ENCODE results near the gene ITIH2. TPM values are rescaled to one million over a fixed set of nuclear protein-coding genes. Genes with fewer than 3 reads are reported as not detected.

Gene ITIH2
- total RNA-seq, 2 experiments from 2014 or later = not detected

DNA sequence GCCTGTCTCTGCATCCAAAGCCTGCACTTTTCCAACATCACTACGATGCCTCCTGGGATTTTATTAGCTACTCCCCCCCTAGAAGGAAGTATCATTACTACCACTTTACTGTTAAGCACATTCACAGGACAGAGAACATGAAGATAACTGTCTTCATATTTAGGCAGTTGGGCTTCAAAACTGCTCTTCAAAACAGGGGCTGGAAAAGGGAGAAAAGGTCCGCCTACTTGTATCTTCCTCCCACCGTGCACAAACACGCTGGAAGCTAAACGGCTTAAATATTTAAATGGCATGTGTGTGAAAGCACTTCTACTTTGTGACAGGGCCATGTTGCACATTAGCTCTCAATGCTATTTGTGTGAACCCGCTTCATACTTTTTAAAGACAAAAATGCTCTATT, 37.3 kb upstream of the ITIH2 start:
- no peak overlapping the region for H2AFZ ChIP-seq (ENCODE audit: low read length)
- DNase-seq (ENCODE audit: low spot score) = no peak
- no peaks in the 10 kb centered on the region for H3K9me3 ChIP-seq (ENCODE audit: low read length)
- CTCF ChIA-PET (ENCODE audit: unreplicated experiment) = no interaction called here
- H3K4me1 ChIP-seq (ENCODE audit: insufficient read depth, low read length, poor library complexity, severe bottlenecking) = no peaks in the 10 kb centered on the region
- no peaks in the 10 kb centered on the region for H3K9me2 ChIP-seq (ENCODE audit: insufficient read depth, low read length)
- H3K4me2 ChIP-seq (ENCODE audit: low read length) = no peak overlapping the region
- no peaks in the 10 kb centered on the region for H3K36me3 ChIP-seq (ENCODE audit: insufficient read depth, low read length)
- no peaks in the 10 kb centered on the region for H4K20me1 ChIP-seq (ENCODE audit: insufficient read depth, low read length)
- intact Hi-C loops (cut with micrococcal nuclease; ENCODE audit: unreplicated experiment) = no loop called here
- no peaks in the 10 kb centered on the region for H3K79me2 ChIP-seq (ENCODE audit: insufficient read depth, low read depth, low read length)
- no peak overlapping the region for H3K4me3 ChIP-seq (ENCODE audit: low read depth, low read length, poor library complexity, severe bottlenecking)
- TF ChIP-seq, protein P1, sequence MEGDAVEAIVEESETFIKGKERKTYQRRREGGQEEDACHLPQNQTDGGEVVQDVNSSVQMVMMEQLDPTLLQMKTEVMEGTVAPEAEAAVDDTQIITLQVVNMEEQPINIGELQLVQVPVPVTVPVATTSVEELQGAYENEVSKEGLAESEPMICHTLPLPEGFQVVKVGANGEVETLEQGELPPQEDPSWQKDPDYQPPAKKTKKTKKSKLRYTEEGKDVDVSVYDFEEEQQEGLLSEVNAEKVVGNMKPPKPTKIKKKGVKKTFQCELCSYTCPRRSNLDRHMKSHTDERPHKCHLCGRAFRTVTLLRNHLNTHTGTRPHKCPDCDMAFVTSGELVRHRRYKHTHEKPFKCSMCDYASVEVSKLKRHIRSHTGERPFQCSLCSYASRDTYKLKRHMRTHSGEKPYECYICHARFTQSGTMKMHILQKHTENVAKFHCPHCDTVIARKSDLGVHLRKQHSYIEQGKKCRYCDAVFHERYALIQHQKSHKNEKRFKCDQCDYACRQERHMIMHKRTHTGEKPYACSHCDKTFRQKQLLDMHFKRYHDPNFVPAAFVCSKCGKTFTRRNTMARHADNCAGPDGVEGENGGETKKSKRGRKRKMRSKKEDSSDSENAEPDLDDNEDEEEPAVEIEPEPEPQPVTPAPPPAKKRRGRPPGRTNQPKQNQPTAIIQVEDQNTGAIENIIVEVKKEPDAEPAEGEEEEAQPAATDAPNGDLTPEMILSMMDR (conservative IDR thresholded peaks at IDR 0.05; ENCODE audit: low read length) = no peak
- no peak for TF ChIP-seq EZH2phosphoT487 (IDR thresholded peaks at IDR 0.05; ENCODE audit: borderline replicate concordance, low read depth, low read length)
- POLR2A ChIA-PET = no interaction called here
- BruUV-seq (replicated peaks) = no TSS peak
- H3K27ac ChIP-seq (ENCODE audit: low read depth, low read length, poor library complexity, severe bottlenecking) = no peak overlapping the region

DNA sequence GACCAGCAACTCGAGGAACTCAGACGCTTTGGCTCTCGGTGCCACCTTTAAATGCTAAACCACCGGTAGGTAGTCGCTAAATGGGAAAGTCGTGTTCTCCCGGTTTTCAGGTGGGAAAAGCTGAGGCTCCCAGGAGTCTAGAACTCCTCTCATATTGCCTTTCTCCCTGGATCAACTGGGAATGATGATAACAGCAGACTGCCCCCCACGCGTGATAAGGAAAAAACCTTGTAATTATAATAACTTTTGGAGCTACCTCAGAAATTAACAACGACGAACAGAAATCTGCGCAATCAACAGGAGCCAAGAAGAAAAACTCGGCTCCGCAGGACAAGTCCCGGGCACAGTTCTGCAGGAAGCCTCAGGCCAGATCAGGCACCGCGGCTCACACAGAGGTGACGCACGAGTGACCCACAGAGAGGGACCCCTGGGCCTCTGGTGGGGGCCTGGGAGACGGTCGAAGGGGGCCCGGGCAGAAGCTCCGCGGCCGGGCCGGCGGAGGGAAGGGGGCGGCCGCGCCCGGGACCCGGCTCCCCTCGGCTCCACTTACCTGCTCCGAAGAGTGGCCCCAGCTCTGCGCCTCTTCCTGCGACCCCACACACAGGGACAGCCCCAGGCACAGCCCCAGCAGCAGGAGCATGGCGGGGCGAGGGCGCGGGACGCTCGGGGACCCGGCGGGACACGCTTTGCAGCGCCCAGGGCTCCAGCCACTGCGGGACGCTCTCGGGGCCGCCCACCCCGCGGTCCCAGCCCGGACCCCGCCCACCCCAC, 36.7 kb upstream of the ITIH2 start, which contains the start of gene ITIH5:
TSS of gene ITIH5 (minus strand) at position 714 of the 771 bp plus-strand sequence. CDS start at position 640, 74 bp downstream.
- H2AFZ ChIP-seq (ENCODE audit: low read length) = no peak within 1 kb of the TSS
- ChIA-PET CTCF (ENCODE audit: unreplicated experiment) (no interaction called here), POLR2A (interaction anchor here (0.6 kb wide), 1 partner anchor 32 kb away, joined by 3 read pairs; no protein-coding TSS in a partner anchor)
- H4K20me1 ChIP-seq (ENCODE audit: insufficient read depth, low read length) = no peaks in the 10 kb centered on the region
- H3K9me2 ChIP-seq (ENCODE audit: insufficient read depth, low read length) = no peaks in the 10 kb centered on the region
- no TSS peak for BruUV-seq (replicated peaks)
- no peak for DNase-seq (ENCODE audit: low spot score)
- no peak within 1 kb of the TSS for H3K4me2 ChIP-seq (ENCODE audit: low read length)
- no peak for TF ChIP-seq EZH2phosphoT487 (IDR thresholded peaks at IDR 0.05; ENCODE audit: borderline replicate concordance, low read depth, low read length)
- TF ChIP-seq, protein P1 (conservative IDR thresholded peaks at IDR 0.05; ENCODE audit: low read length) = no peak
- intact Hi-C loops (cut with micrococcal nuclease; ENCODE audit: unreplicated experiment) = no loop called here
- H3K9me3 ChIP-seq (ENCODE audit: low read length) = no peaks in the 10 kb centered on the region
- H3K27ac ChIP-seq (ENCODE audit: low read depth, low read length, poor library complexity, severe bottlenecking) = no peak within 1 kb of the TSS
- no peaks in the 10 kb centered on the region for H3K36me3 ChIP-seq (ENCODE audit: insufficient read depth, low read length)
- no peaks in the 10 kb centered on the region for H3K79me2 ChIP-seq (ENCODE audit: insufficient read depth, low read depth, low read length)
- H3K4me3 ChIP-seq (ENCODE audit: low read depth, low read length, poor library complexity, severe bottlenecking) = no peak within 1 kb of the TSS
- H3K4me1 ChIP-seq (ENCODE audit: insufficient read depth, low read length, poor library complexity, severe bottlenecking) = no peaks in the 10 kb centered on the region

Measured in OCI-LY7 (cell line).